DND-41 (cell line): ENCODE measurements around the gene ZKSCAN4.

Experiments
- CTCF ChIP-seq: IDR thresholded peaks from 2 replicates; pipeline ENCODE4 v1.5.1; 2012; ENCODE audit warnings: borderline replicate concordance, low read length, moderate library complexity, mild to moderate bottlenecking; ENCODE audit not compliant: poor library complexity, severe bottlenecking; ENCODE audit errors: extremely low read depth
- EZH2 ChIP-seq: IDR thresholded peaks from 3 replicates; pipeline ENCODE4 v1.6.1; 2012; ENCODE audit warnings: borderline replicate concordance, low read depth, mild to moderate bottlenecking, moderate library complexity, low read length, inconsistent platforms; ENCODE audit not compliant: severe bottlenecking

- TF ChIP-seq CTCF (no peak), EZH2 (no peak)
Measured at GRCh38 chr6:28266962-28267694, 15.1 kb upstream of the ZKSCAN4 start, which contains the start of gene ZSCAN26.
